Stimulated activated CD8-positive, alpha-beta memory T cell treated with anti-CD3 and anti-CD28 coated beads, Interleukin-12 subunit alpha, Interleukin-12 subunit beta, amount 100 ng/mL, for 24 hours (primary cell): ENCODE results near the gene ALDOA.

Source experiments
- DNase-seq: peaks from one replicate; pipeline ENCODE4 v3.0.0-alpha.2; 2020; ENCODE audit errors: extremely low read depth

The ALDOA gene

GRCh38 chr16:30116291-30117207 is 51.0 kb downstream of the ALDOA start:
- no peak for DNase-seq

- no peak for DNase-seq
Observed at GRCh38 chr16:30117768-30118167, 52.2 kb downstream of the ALDOA start.

- DNase-seq: no peak
Observed at GRCh38 chr16:30119428-30119827, 53.9 kb downstream of the ALDOA start.
